ENCODE results near the gene SLC25A14. TPM values are rescaled to one million over a fixed set of nuclear protein-coding genes. Genes with fewer than 3 reads are reported as not detected.

The SLC25A14 gene, protein sequence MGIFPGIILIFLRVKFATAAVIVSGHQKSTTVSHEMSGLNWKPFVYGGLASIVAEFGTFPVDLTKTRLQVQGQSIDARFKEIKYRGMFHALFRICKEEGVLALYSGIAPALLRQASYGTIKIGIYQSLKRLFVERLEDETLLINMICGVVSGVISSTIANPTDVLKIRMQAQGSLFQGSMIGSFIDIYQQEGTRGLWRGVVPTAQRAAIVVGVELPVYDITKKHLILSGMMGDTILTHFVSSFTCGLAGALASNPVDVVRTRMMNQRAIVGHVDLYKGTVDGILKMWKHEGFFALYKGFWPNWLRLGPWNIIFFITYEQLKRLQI
- total RNA-seq: 11.5 and 12.2 TPM in 2 replicates

GRCh38 chrX:130339408-130340222, at the start of gene SLC25A14:
TSS of gene SLC25A14 (plus strand) at chrX:130339919. CDS start at chrX:130340279, 360 bp downstream.

DNA sequence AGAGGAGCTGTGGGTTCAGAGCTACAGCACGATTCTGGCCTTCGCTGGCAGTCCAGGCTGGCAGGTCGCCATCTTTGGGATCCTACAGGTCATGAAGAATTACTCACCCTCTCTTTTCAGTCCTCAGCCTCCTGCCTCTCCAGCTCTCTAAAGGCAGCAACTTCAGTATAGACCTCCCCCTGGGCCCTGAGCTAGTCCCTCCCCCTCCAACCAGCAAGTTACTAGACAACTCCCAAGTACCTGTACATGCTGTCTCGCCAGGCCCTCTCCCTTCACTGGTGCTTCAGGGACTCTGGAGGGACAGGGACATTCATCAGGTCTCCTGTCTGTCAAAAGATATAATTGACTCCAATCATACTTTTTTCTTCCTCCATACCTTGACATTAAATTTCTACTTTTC, 45.8 kb downstream of the SLC25A14 start, which contains the start of gene GPR119:
Gene GPR119, minus strand, starts transcription at position 155 of the 400 bp plus-strand sequence. CDS start 227 bp downstream, outside the sequence.

DNA sequence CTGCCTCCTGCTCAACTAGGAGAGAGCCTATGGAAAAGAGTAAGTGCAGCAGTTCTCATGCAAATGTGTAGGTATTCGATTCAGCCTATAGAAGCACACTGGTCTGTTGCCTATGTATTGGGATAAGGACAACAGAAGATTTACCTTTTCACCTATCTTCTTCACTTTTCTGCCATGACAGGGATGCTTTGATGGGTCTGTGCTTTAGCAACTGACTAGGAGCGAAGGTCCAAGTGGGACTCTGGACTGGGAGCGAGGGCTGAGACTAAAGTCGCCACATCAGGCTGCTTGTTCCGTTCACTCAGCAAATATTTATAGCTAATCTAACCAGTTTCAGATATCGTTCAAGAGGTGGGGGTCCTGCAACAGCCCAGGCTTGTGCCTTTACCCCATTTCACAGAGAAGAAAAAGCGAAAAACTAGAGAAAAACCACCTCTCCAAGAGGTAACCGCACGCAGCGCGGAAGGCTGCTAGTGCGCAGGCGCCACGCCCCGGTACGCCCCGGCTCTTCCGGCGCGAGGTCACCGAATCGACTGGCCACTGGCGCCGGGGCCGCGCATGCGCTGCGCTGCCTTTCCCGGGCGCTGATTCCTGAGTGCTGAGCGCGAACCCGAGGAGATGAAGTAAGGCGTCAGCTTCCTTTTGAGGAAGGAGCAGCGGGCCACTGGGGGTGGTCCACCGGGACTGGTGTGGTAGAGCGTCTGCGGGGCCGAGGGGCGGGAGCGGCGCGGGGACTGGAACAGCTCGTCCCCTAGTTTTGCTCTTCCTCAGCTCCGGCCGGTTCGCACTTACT, 61.9 kb downstream of the SLC25A14 start, which contains the start of gene RBMX2:
Gene RBMX2, plus strand, starts transcription at position 573 of the 793 bp plus-strand sequence. Its CDS starts 46 bp downstream, at position 619.

Other genes starting within 250 kb of the SLC25A14 start
- gene ELF4, start 229.4 kb upstream of the SLC25A14 start, total RNA-seq: 13.1 and 23.6 TPM in 2 replicates
- gene AIFM1, start 174.1 kb upstream of the SLC25A14 start, total RNA-seq: 18.1 and 23.7 TPM in 2 replicates
- 1.8 and 9.8 TPM in 2 replicates for gene RAB33A, start 168.0 kb upstream of the SLC25A14 start, total RNA-seq
- gene ZNF280C, start 71.0 kb upstream of the SLC25A14 start, total RNA-seq: 2.4 and 4.1 TPM in 2 replicates
- gene GPR119, start 45.8 kb downstream of the SLC25A14 start, total RNA-seq: not detected in 2 replicates
- gene RBMX2, start 62.1 kb downstream of the SLC25A14 start, total RNA-seq: 16.5 and 22.0 TPM in 2 replicates